UCSD-AML1 (cell line): ENCODE results near the gene TREML4.

ENCODE experiments used
- DNase-seq: peaks from one replicate; lab custom pipeline; 2025; ENCODE audit not compliant: unreplicated experiment; lab: John Stamatoyannopoulos, UW

TREML4 gene

GRCh38 chr6:41284726-41285125, 56.6 kb downstream of the TREML4 start:
- no peak for DNase-seq

- DNase-seq, result peak; percentile 27
These were observed 58.6 kb downstream of the TREML4 start, which contains the start of gene TREM1 for GRCh38 chr6:41286544-41287346. TREM1 (minus strand) TSS chr6:41286682; CDS start chr6:41286655, 27 bp downstream.

DNA sequence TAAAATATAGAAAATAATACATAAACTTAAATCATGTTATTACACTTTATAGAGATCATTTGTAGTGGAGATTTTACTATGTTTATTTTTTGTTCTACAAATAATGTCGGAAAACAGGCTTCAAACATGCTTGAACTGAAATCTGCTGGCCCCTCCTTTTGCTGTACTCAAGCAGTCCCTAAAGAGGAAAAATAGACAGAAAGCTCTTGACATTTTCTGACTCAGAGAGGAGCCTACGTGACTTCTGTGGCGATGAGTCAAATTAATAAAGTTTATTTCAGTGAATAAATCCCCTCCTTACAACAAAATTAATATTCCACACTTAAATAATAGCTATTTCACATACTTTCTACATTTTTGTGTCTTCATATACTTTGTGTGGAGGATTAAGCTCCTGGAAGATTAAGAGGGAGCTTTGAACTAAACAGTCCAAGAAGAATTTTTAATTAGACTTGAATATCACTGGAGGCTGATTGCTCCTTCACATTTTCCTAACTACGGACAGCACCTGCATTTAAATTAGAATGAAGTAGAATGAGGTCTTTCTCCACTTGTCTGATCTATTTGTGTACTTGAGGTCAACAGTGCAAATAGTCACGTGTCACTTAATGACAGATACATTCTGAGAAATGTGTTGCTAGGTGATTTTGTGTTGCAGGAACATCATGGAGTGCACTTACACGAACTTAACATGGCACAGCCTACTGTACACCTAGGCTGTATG, 60.0 kb downstream of the TREML4 start:
- no peak for DNase-seq
